ENCODE data around the gene N4BP3.
"Not testable (repeated sequence)": the region's sequence is repeated elsewhere in the genome, so short reads cannot be mapped to it uniquely, and the experiment has no call there.

The N4BP3 gene

DNA sequence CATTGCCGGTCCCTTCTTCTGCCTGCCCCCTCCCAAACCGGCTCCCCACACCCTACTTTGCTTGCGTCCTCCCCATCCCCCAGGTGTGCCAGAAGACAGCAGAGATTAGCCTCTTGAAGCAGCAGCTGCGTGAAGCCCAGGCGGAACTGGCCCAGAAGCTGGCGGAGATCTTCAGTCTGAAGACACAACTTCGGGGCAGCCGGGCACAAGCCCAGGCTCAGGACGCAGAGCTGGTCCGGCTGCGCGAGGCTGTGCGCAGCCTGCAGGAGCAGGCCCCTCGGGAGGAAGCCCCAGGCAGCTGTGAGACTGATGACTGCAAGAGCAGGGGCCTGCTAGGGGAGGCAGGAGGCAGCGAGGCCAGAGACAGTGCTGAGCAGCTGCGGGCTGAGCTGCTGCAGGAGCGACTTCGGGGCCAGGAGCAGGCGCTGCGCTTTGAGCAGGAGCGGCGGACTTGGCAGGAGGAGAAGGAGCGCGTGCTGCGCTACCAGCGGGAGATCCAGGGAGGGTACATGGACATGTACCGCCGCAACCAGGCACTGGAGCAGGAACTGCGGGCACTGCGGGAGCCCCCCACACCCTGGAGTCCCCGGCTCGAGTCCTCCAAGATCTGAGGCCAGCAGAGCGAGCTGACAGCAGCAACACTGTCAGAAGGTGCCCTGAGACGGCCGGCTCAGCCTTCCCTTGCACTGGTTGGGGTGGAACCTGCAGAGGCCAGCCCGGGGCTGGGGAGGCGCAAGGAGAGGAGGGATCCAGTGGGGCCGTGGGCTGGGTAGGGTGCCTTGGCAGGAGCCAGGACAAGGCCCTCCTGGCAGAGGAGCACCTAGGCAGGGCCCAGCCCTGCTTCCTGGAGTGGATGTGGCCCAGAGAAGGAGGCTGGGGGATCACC, 8.3 kb downstream of the N4BP3 start:
- DNase-seq (ENCODE audit: low read depth, low spot score) = peak; percentile 5

DNA sequence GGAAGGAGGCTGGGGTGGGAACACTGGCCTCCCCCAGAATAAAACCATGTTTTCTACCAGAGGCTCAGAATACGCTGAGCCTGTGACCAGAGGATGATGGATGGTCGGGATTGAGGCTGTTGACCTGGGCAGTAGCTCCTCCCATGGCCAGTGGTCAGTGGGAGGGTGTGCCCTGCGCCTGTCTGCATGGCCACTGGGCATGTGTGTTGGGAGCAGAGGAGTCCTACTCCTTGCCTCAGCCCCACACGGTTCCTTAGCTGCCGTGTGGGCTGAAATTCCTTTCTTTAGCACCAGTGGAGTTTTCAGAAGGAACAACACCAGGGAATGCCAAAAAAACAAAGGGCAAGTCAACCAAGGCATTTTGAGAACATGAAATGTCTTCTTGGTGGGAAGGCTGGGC, 9.0 kb downstream of the N4BP3 start:
- DNase-seq (ENCODE audit: low read depth, low spot score) = no peak

DNA sequence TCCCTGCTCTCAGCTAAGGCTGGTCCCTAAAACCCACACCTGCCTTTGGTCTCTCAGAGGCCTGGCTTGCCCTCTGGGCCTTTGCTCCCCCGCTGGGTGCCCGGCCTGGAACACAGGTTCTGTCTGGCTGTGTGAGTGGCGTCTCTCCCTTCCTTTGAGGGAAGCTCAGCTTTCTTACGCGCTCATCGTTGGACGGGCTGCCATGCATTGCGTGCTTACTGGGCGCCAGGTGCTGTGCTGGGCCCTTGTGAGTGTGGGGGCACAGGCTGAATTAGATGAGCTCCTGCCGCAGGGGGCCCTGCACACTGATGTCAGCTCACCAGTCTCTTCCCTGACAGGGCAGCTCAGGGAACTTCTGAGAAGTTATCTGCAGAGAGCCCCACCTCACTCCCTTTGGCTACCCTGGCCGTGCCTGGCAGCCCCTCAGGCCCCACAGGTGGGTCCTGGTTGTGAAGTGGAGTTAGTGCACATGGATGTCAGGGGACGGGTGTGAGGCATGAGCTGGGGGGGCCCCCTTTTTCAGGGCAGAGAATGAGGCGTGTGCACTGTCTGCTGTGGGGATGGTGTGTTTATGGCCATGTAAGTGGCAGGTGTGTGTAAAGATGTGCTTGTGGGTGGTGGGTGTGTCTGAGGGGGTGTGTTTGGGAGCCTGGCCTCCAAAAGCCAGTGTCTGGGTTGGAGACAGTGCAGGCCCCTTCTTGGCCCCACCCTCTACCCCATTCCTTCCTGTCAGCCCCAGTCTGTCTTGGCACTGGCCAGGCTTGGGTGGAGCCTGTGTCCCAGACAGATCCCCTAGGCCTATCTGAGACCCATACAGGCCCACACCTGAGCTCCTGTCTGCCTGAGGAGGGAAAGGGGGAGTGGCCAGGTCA, 10.0 kb downstream of the N4BP3 start:
- peak; percentile 46 for DNase-seq (ENCODE audit: low read depth, low spot score)

DNA sequence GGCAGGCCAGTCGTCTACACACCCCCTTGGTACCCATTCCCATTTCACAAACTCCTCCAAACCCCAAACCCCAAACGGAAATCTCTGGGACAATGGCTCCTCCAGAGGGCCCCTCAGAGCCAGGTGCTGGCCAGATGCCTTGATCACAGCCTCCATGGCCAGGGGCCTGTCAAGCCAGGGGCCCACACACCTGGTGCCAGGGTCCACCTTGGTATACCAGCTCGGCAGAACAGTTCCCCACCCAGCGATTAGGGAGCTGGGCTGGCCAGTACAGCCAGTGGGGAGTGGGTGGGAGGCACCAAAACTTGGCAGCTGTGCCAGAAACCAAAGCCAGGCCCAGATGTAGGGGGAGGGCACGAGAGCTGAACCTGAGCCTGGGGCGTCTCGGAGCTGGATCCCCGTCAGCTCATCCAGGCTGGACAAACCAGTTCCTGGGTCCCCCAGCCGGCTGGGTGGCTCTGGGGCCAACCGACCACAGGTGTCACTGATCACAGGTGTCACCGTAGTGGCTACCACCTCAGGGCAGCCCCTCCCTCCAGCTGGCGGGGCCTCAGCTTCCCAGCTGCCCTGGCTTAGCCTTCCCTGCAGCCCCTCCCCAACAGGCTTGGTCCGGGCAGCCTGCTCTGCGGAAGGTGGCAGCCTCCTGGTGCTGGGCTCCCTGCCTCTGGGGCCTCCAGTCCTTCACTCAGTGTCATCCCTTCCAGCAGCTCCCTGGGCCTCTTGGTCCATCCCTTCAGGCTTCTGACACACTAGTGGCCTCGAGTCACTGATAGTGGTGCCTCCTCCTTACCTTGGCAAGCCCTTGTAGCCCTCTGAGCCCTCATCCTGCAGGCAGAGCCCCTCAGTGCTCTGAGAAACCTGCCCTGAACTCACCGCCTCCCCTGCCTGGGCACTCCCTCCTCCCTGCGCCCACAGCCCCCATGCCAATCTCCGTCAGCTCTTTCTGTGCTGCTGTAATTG, 10.9 kb downstream of the N4BP3 start:
- DNase-seq (ENCODE audit: low read depth, low spot score) = peak; percentile 85

DNA sequence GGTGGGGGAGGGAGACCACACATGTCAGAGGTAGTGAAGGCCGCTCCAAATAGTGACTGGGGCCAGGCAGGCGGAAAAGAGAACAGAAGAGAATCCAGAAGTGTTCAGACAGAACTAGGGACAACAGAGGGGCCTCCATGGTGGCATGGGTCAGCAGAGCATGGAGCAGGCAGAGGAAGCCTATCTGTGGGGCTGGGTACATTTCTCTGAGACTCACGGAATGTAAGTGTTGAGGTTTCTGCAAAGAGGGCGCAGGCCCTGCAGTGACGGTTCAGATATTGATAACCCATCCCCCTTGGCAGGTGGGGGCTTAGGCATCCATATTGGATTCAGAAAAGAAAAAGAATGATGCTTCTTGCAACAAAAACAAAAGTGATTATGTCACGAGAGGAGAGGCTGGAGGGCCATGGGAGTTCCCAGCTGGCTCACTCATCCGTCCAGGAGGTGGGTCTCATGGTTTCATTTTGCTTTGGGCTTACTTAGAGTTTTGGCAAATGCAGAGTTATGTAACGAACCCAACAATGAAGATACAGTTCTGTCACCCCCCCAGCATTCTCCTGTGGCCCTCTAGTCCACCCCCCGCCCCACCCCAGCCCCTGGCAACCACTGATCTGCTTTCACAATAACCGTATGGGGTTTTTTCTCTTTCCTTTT, 12.0 kb downstream of the N4BP3 start:
- no peak for DNase-seq (ENCODE audit: low read depth, low spot score)

DNA sequence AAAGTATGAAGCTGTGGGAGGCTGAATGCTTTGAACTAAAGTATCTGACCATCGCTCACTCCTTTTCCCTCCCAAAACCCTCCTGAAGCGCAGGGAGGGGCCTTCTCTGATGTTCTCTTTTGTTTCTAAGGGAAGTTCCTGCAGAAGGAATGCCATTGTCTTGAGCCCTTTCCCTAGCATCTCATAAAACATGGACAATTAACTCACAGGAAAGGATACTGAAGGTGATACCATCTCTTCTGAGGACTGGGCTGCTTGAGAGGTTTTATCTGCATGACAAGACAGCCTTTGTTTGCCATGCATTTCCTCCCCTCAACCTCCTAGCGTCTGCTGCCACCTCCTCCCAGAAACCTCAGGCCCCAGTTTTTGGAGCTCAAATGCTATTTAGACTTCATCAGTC, 13.2 kb downstream of the N4BP3 start:
- peak; percentile 93 for DNase-seq (ENCODE audit: low read depth, low spot score)

DNA sequence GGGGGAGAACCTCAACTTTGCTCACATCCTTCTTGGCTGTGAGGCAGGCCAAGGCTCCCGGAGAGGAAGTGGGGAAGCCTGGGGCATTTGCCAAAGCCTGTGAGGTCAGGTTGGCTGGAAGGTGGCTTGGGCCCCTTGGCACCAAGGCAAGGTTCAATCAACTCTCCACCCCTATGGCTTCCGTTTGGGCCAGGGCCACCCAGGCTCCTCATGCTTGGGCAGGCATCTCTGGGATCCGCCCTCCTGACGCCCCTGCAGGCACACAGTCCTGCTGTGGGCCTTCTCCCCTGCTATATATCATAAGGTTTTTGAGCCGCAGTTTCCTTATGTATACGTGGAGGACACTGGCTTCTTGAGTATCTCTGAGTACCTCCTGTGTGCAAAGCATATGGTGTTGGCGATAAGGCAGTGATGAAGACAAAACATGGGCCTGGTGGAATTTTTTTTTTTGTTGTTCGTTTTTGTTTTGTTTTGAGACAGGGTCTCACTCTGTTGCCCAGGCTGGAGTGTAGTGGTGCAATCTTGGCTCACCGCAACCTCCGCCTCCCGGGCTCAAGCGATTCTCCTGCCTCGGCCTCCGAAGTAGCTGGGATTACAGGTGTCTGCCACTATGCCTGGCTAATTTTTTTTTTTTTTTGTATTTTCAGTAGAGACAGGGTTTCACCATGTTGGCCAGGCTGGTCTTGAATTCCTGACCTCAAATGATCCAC, 14.1 kb downstream of the N4BP3 start:
- peak; percentile 32 for DNase-seq (ENCODE audit: low read depth, low spot score)

DNA sequence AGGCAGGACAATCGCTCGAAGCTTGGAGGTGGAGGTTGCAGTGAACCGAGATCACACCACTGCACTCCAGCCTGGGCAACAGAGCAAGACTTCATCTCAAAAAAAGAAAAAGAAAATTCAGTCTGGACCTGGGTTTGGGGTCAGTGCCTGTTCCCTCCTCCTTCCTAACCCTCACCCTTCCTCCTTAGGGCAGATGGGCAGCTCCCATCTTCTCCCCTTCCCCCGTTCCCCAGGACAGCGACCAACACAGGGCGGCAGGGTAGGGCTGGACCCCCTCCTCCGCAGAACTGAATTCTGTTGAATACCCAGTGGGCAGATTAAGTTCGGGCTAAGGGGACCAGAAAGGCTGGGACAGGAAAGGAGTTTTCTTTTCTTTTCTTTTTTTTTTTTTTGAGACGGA, 16.0 kb downstream of the N4BP3 start:
- DNase-seq (ENCODE audit: low read depth, low spot score) = no peak

DNA sequence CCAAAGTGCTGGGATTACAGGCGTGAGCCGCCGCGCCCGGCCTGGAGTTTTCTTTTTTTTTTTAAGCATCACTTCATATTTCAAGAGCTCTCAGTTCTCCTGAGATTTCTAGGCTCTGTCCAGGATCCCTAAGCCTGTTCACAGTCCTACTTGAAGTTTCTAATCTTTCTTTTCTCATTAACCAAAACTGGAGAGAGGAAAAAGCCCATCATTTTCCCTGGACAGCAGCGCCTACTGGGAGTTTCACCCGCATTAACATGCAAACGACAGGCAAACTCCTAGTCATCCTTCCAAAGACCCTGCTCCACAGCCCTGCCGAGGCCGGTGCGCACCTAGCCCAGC, 16.9 kb downstream of the N4BP3 start:
- not testable (repeated sequence) for DNase-seq (ENCODE audit: low read depth, low spot score)

DNA sequence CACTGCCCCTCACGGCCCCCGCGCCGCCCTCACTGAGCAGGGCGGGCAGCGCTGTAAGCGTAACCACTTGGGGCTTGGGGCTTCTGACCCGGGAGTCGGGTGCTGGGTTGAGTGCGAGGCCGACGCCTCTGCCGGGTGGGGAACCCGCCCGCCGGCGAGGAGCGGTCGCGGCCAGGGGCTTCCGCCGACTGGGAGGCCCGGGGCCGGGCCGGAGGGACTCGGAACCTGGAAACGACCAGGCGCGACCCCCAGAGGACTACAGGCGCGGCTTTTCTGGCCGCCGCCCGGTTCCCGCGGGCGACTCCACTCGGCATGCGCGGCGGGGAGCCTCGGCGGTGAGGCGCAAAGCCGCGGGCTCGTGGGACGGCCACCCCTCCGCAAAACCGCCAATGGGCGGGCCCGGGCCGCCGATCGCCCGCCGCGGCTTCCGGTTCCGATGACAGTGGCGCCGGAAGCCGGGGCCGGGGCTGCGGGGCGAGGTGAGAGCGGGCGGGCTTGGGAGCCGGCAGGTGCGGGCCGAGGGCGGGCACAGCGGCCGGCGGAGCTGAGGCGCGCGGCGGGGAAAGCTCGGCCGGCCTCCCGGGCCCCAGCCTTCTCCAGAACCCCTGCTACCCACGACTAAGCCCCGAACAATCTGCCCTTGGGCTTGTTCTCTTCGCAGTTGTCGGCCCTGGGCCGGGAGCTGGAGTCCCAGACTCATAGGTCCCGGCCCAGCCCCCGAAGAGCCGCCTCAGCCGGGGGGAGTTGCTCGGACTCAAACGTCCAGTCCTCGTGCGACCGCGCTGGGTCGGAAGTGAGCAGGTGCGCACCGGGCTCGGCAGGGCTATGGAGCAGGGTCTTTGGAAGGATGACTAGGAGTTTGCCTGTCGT, 17.5 kb downstream of the N4BP3 start, which contains the start of gene RMND5B:
TSS of gene RMND5B (plus strand) at position 439 of the 870 bp plus-strand sequence. CDS start 7,106 bp downstream, outside the sequence.
- DNase-seq (ENCODE audit: low read depth, low spot score) = peak; percentile 90

DNA sequence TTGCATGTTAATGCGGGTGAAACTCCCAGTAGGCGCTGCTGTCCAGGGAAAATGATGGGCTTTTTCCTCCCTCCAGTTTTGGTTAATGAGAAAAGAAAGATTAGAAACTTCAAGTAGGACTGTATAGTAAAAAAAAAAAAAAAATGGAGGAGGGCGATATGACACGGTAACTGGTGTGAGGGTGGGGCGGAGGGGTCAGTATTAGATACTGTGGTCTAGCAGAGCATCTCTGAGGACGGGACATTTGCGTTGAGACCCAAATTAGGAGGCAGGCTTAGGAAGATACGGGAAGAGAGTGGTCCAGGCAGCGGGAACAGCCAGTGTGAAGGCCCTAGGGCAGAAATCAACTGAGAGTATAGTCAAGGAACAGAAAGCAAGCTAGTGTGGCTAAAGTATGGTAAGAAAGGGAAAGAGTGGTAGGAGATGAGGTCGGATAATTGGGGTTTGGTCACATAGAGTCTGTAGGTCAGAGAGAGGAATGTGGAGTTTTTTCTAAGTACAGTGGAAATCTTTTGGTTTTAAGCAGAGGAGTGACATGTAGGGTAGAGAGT, 18.2 kb downstream of the N4BP3 start:
- no peak for DNase-seq (ENCODE audit: low read depth, low spot score)

DNA sequence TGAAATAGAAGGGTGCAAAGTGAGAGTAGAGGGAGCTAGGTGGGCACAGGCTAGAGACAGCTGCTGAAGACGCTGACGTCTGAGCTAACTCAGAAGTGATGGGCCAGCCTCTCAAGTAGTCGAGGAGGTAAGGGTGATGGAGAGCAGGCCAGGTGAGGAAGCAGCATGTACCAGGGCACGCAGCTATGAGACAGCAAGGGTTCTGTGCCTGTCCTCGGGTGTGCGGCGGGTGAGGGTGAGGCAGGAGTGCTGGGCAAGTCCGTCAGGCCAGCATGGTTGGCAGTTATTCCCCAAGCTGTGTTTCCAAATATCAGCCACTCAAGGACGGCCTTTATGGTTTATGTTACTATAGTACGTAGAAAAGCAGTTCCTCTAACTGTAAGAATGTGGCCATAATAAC, 23.7 kb downstream of the N4BP3 start:
- DNase-seq (ENCODE audit: low read depth, low spot score) = no peak

DNA sequence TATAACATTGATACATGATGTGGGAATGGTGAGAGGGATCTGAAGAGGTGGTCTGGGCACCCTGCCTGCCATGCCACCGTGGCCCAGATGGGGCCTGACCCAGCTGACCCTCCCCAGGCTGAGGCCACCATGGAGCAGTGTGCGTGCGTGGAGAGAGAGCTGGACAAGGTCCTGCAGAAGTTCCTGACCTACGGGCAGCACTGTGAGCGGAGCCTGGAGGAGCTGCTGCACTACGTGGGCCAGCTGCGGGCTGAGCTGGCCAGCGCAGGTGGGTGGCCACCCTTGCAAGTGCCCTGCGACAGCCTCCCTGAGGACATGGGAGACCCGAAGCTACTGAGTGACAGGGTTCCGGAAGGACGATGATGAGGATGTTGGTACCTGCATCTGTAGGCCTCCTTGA, 24.7 kb downstream of the N4BP3 start:
- no peak for DNase-seq (ENCODE audit: low read depth, low spot score)

DNA sequence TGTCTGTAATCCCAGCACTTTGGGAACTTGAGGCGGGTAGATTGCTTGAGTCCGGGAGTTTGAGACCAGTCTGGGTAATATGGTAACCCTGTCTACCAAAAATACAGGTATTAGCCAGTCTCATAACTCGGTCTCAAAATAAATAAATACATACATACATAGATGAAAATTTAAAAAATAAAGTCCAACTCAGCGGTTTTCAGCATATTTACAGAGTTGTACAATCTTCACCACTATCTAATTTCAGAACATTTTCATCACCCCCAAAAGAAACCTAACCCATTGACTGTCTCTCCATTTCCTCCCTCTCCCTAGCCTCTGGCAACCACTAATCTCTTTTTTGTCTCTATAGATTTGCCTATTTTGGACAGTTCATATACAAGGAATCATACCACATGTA, 28.2 kb downstream of the N4BP3 start:
- no peak for DNase-seq (ENCODE audit: low read depth, low spot score)

DNA sequence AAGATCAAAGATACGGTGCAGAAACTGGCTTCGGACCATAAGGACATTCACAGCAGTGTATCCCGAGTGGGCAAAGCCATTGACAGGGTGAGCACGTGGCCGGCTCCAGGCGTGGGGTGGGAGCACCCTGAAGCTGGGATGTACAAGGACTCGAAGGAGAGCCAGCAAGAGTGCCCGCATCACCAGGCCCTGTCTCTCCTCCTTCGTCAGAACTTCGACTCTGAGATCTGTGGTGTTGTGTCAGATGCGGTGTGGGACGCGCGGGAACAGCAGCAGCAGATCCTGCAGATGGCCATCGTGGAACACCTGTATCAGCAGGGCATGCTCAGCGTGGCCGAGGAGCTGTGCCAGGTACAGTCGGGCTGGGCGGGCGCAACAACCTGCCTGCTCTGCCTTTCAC, 29.3 kb downstream of the N4BP3 start:
- DNase-seq (ENCODE audit: low read depth, low spot score) = no peak

DNA sequence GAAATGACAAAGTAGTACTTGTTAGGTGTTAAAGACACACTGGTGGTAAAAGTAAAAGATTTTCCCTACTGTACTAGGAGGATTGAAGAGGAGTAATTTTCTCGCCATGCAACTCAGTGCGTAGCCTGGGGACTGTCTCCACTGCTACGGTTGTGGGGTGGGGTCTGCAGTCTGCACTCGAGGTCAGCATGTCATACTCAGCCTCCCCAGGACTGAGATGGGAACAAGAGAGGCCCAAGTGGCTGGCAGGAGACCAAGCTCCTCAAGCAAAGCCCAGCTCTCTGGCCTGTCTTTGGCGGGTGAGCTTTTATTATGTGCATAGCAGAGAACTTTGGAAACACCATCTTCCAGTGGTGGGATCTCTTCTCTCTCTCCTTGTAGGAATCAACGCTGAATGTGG, 29.9 kb downstream of the N4BP3 start:
- no peak for DNase-seq (ENCODE audit: low read depth, low spot score)

DNA sequence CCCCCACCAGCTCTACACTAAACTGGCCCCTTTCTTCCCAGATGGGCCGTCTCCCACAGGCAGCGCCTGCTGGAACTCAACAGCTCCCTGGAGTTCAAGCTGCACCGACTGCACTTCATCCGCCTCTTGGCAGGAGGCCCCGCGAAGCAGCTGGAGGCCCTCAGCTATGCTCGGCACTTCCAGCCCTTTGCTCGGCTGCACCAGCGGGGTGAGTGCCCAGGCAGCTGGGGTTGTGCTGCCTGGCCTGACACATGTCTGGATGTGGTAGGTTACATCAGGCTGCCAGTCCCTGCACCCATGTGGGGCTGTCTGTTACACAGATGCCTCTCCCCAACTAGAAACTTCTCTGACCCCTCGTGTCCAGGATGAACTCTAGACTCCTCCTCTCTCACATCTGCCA, 30.6 kb downstream of the N4BP3 start:
- no peak for DNase-seq (ENCODE audit: low read depth, low spot score)

DNA sequence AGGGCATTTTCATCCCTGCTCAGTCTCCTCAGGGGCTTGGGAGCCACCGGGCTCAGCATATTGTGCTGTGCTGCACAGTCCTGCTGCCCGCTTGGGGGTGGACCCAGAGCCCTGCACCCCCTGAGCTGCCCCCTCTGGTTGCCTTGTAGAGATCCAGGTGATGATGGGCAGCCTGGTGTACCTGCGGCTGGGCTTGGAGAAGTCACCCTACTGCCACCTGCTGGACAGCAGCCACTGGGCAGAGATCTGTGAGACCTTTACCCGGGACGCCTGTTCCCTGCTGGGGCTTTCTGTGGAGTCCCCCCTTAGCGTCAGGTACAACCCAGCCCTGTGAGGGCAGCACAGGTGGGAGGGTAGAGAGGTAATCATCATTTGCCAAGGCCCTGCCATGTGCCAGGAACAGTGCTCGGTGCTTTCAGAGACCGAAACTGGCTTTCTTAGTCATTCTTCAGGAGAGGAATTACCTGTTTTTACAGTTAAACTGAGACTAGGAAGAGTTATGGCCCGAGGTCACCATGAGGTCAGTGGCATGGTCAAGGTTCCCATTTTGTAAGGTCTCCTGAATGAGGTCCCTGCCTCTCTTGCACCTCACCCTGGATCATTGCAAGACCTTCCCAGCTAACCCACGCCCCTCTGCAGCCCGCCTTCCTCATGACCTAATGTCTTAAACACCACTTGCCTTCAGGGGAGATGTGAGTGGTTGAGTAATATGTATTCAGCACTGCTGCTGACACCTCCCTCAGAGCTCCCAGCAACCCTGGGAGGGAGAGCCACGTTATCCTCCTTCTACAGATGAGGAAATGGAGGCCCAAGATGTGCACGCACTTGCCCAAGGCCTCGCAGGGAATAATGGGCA, 32.9 kb downstream of the N4BP3 start:
- DNase-seq (ENCODE audit: low read depth, low spot score) = peak; percentile 90
